Lung (tissue), 12 donors: ENCODE results near the gene SLC35F4. TPM values are rescaled to one million over a fixed set of nuclear protein-coding genes. Genes with fewer than 3 reads are reported as not detected.

Experiments
- ATAC-seq: fragments of 200-7000 bp; cut with Tn5 transposase; one replicate; pipeline ENCODE4 v1.9.1; 2020; ENCODE audit warnings: moderate number of reproducible peaks; ENCODE audit not compliant: insufficient read depth, low FRiP score
- DNase-seq, 3 donors: peaks; one replicate each; pipeline ENCODE4 v3.0.0-alpha.2; 2013 to 2017
- H3K27ac ChIP-seq, 2 donors: one replicate each; pipeline ENCODE4 v1.5.1; 2013; ENCODE audit warnings: mild to moderate bottlenecking in 2 of 2, moderate library complexity in 2 of 2, control low read depth in 1 of 2, inconsistent platforms in 1 of 2, low read depth in 1 of 2, low read length in 1 of 2
- H3K27me3 ChIP-seq, 3 donors: one replicate each; pipeline ENCODE4 v1.5.1; 2013; ENCODE audit warnings: low read length in 2 of 3; ENCODE audit not compliant: control insufficient read depth in 3 of 3, insufficient read depth in 3 of 3
- H3K36me3 ChIP-seq, 4 donors: one replicate each; pipeline ENCODE4 v1.5.1; 2013; ENCODE audit warnings: low read length in 4 of 4, mild to moderate bottlenecking in 1 of 4, moderate library complexity in 1 of 4; ENCODE audit not compliant: control insufficient read depth in 4 of 4, insufficient read depth in 4 of 4
- H3K4me1 ChIP-seq, 5 donors: one replicate each; pipeline ENCODE4 v1.5.1; 2013; ENCODE audit warnings: low read length in 5 of 5, mild to moderate bottlenecking in 2 of 5, moderate library complexity in 1 of 5; ENCODE audit not compliant: control insufficient read depth in 5 of 5, insufficient read depth in 5 of 5
- H3K4me3 ChIP-seq: one replicate; pipeline ENCODE4 v1.5.1; 2013; ENCODE audit warnings: mild to moderate bottlenecking, control low read depth, moderate library complexity
- H3K9ac ChIP-seq, 2 donors: one replicate each; pipeline ENCODE4 v1.5.1; 2013; ENCODE audit warnings: low read length in 2 of 2, control low read depth in 1 of 2; ENCODE audit not compliant: insufficient read depth in 1 of 2
- H3K9me3 ChIP-seq, 4 donors: one replicate each; pipeline ENCODE4 v1.5.1; 2013; ENCODE audit warnings: low read length in 3 of 4, mild to moderate bottlenecking in 1 of 4, moderate library complexity in 1 of 4; ENCODE audit not compliant: control insufficient read depth in 4 of 4, insufficient read depth in 3 of 4
- CTCF ChIP-seq: IDR thresholded peaks from 2 replicates; pipeline ENCODE4 v1.5.1; 2012; ENCODE audit warnings: mild to moderate bottlenecking; ENCODE audit errors: control extremely low read depth, extremely low read depth
- WGBS, 2 donors: extraction: QIAGEN DNeasy Blood & Tissue Kit; methylation state at CpG; one replicate each; pipeline ENCODE4 v1.1.7; 2013; 5-methylcytosine and 5-hydroxymethylcytosine counted together
- polyA plus RNA-seq, 2 donors: library from polyadenylated mRNA; stranded (reverse); fragments of 200-250 nt; gene quantifications; one replicate each; pipeline ENCODE4 v1.2.1, GENCODE V29; 2013
- total RNA-seq, 2 donors: library from RNA; depleted of rRNA in 1 of 2; stranded (reverse); fragments of >200 nt in 1 of 2; gene quantifications; one replicate each; pipeline ENCODE4 v1.2.1, GENCODE V29; 2014 to 2021
- donor health status: control.
- donor health status: control.
- donor health status: Bipolar disorder and iron deficiency.
- donor health status: healthy.
- donor health status: DM: yes; HTN: yes; CAD: no.

SLC35F4 gene
- total and polyA plus RNA-seq, 4 donors, result not detected

DNA sequence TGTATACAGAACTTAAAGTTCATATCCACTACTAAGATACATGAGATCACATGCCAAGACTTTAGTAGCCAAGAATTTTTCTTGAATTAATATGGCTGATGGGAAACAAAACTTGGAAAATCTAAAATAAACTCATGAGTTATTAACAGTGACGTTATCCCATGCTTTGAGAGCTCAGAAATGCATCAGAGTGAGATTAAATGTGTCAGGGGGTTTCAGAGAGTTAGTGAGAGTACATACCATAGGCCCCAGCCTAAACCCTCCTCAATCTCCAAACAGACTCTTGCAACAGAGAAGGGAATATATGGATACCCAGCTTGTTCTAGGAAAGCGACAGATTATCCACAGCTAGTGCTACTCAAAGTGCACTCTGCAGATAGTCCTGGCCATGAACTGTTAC lies 19.3 kb downstream of the SLC35F4 start:
- H3K27me3 ChIP-seq, result no peaks in the 10 kb centered on the region
- no peak for TF ChIP-seq CTCF
- ATAC-seq, result no peak
- no peak overlapping the region for H3K9ac ChIP-seq
- H3K27ac ChIP-seq, result no peak overlapping the region
- no peak overlapping the region for H3K4me3 ChIP-seq
- no peaks in the 10 kb centered on the region for H3K36me3 ChIP-seq
- no peaks in the 10 kb centered on the region for H3K9me3 ChIP-seq
- 55 to 66% methylated on average over 2 of the region's 2 CpGs for WGBS, 2 donors
- H3K4me1 ChIP-seq, result no peaks in the 10 kb centered on the region
- no peak for DNase-seq

- 56 to 69% methylated on average over 3 of the region's 3 CpGs for WGBS, 2 donors
- Histone ChIP-seq H3K36me3 (no peaks in the 10 kb centered on the region), H3K4me1 (no peaks in the 10 kb centered on the region), H3K27ac (no peak overlapping the region), H3K9me3 (no peaks in the 10 kb centered on the region), H3K4me3 (no peak overlapping the region), H3K9ac (no peak overlapping the region), H3K27me3 (no peaks in the 10 kb centered on the region)
- TF ChIP-seq CTCF, result no peak
- ATAC-seq (no peak), DNase-seq (no peak)
These were observed 19.9 kb downstream of the SLC35F4 start for GRCh38 chr14:57845802-57846531.

DNA sequence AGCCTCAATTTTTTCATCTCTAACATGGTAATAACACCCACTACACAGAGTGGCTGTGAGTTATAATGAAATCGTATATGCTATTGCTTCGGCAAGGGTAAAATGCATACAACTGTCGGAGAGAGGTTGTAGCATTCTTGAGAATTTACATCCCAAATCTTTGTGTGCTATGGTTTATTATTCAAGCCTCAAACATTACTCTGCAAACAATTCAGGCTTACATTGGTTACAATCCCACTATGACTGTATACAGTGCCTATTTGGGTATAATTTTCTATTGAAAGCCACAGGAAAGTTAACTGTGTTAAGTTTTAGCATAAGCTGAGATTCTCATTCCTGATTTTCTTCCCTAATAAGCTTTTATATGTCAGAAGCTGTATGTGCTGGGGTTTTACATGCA lies 20.6 kb downstream of the SLC35F4 start:
- H3K9me3 ChIP-seq, result no peaks in the 10 kb centered on the region
- WGBS, 2 donors, result 94 to 96% methylated on average over 3 of the region's 3 CpGs
- TF ChIP-seq CTCF, result no peak
- no peaks in the 10 kb centered on the region for H3K36me3 ChIP-seq
- H3K4me1 ChIP-seq, result no peaks in the 10 kb centered on the region
- H3K9ac ChIP-seq, result no peak overlapping the region
- ATAC-seq (no peak), DNase-seq (no peak)
- H3K27me3 ChIP-seq, result no peaks in the 10 kb centered on the region
- no peak overlapping the region for H3K27ac ChIP-seq
- no peak overlapping the region for H3K4me3 ChIP-seq

DNA sequence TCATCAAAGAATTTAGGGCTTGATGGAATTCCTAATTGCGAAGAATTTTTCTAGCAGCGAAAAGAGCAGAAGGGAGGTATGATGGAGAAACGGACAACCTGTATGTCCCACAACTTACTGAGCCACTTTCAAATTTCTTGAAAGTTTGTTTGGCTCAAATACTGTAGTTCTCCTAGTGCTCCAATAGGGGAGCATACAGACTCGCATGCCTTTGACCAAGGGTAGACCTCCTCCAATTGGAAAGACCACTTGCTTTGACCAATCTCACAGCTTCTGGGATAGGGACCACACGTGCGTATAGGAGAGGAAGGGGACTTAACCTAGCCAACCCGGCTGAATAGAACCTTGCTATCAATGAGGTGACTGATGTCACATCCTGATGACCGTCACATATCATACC lies 28.6 kb downstream of the SLC35F4 start:
- DNase-seq (no peak), ATAC-seq (no peak)
- no peak overlapping the region for H3K27ac ChIP-seq
- H3K9me3 ChIP-seq, result no peaks in the 10 kb centered on the region
- H3K4me3 ChIP-seq, result no peak overlapping the region
- H3K4me1 ChIP-seq, result no peaks in the 10 kb centered on the region
- no peak overlapping the region for H3K9ac ChIP-seq
- no peaks in the 10 kb centered on the region for H3K36me3 ChIP-seq
- no peak for TF ChIP-seq CTCF
- no peaks in the 10 kb centered on the region for H3K27me3 ChIP-seq
- WGBS, 2 donors, result 79 to 90% methylated on average over 8 of the region's 8 CpGs
